RWPE1 (cell line): Measurements from ENCODE around the gene CADM2.

Experiments used
- CTCF ChIA-PET: fragments of 350-600 bp; sonication (Branson Sonifier 250); formaldehyde crosslinking; extraction: SDS; loops from one replicate; lab custom pipeline; 2021; lab: Yijun Ruan, JAX
- POLR2A ChIA-PET: fragments of 400-600 bp; formaldehyde crosslinking; extraction: SDS; loops from one replicate; lab custom pipeline; 2020; ENCODE audit warnings: antibody characterized with exemption; ENCODE audit not compliant: low non-redundant PET; lab: Yijun Ruan, JAX
- DNase-seq: peaks from one replicate; pipeline ENCODE4 v3.0.0; 2012; ENCODE audit warnings: low spot score
- H3K27ac ChIP-seq: fragments of 450-650 bp; 2 replicates; pipeline ENCODE4 v1.5.1; 2017
- TF ChIP-seq, protein P1 (sequence below): fragments of 450-650 bp; conservative IDR thresholded peaks from 2 replicates; pipeline ENCODE4 v1.5.1; 2017; ENCODE audit warnings: low read depth, mild to moderate bottlenecking

CADM2 gene

DNA sequence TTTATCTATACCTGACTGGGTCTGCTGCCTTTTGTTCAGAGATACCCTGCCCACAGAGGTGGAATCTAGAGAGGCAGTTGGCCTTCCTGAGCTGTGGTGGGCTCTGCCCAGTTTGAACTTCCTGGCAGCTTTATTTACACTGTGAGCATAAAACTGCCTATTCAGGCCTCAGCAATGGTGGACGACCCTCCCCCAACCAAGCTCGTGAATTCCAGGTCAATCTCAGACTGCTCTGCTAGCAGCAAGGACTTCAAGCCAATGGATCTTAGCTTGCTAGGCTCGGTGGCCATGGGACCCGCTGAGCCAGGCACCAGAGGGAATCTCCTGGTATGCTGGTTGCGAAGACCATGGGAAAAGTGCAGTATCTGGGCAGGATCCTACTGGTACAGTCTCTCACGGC lies 270.2 kb downstream of the CADM2 start:
- no peak for DNase-seq
- CTCF ChIA-PET = no interaction called here
- TF ChIP-seq, protein P1, sequence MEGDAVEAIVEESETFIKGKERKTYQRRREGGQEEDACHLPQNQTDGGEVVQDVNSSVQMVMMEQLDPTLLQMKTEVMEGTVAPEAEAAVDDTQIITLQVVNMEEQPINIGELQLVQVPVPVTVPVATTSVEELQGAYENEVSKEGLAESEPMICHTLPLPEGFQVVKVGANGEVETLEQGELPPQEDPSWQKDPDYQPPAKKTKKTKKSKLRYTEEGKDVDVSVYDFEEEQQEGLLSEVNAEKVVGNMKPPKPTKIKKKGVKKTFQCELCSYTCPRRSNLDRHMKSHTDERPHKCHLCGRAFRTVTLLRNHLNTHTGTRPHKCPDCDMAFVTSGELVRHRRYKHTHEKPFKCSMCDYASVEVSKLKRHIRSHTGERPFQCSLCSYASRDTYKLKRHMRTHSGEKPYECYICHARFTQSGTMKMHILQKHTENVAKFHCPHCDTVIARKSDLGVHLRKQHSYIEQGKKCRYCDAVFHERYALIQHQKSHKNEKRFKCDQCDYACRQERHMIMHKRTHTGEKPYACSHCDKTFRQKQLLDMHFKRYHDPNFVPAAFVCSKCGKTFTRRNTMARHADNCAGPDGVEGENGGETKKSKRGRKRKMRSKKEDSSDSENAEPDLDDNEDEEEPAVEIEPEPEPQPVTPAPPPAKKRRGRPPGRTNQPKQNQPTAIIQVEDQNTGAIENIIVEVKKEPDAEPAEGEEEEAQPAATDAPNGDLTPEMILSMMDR = no peak
- H3K27ac ChIP-seq = no peak overlapping the region
- POLR2A ChIA-PET = no interaction called here

- no peak for DNase-seq
- TF ChIP-seq, protein P1 = no peak
- ChIA-PET POLR2A (no interaction called here), CTCF (no interaction called here)
- H3K27ac ChIP-seq = no peak overlapping the region
Measured at GRCh38 chr3:85244091-85244490, 285.3 kb downstream of the CADM2 start.

DNA sequence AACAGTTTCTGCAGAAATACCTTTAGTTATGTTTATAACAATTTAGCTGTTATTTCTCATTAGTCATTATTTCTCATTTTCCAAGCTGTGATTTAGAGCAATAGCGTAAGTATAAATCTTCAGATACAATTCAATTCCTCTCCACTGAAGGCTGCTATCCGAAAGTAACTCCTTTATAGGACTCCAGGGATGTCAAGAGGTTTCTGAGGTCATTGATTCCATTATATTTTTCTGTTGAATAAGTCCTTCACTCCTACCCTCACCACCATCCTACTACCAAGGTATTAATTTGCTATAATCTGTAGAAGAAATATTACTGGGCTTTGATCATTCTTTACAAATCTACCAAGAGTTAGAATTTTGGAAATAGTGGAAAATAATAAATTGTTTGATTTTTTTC lies 285.7 kb downstream of the CADM2 start:
- H3K27ac ChIP-seq = no peak overlapping the region
- POLR2A ChIA-PET = no interaction called here
- CTCF ChIA-PET = no interaction called here
- DNase-seq = no peak
- TF ChIP-seq, protein P1 = no peak

- TF ChIP-seq, protein P1 = no peak
- no peak overlapping the region for H3K27ac ChIP-seq
- CTCF ChIA-PET = no interaction called here
- DNase-seq = no peak
- POLR2A ChIA-PET = no interaction called here
Measured at GRCh38 chr3:85251766-85252165, 293.0 kb downstream of the CADM2 start.

GRCh38 chr3:85252686-85253085 lies 293.9 kb downstream of the CADM2 start:
- ChIA-PET CTCF (no interaction called here), POLR2A (no interaction called here)
- TF ChIP-seq, protein P1 = no peak
- H3K27ac ChIP-seq = no peak overlapping the region
- no peak for DNase-seq

- no peak for DNase-seq
- ChIA-PET CTCF (no interaction called here), POLR2A (no interaction called here)
- TF ChIP-seq, protein P1 = no peak
- no peak overlapping the region for H3K27ac ChIP-seq
Measured at GRCh38 chr3:85254738-85255137, 295.9 kb downstream of the CADM2 start.

DNA sequence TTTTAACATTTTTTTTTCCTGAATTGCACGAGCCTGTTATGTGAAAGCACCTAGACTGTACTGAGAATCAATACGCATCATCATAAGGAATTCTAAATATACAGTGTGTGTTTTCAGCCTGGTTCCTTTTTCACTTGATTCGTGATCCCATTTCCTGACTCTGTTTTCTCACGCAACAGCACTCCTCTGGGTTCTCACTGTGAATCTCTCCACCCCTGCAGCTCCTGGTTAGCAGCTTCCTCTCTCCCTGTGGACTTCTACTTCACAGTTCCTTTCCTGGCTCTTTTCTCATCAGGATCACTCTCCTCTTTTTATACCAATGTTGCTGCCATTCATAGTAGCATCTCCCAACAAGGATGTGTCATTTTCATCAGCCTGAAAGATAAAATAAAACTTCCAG lies 297.2 kb downstream of the CADM2 start:
- no peak for DNase-seq
- ChIA-PET CTCF (no interaction called here), POLR2A (no interaction called here)
- no peak overlapping the region for H3K27ac ChIP-seq
- TF ChIP-seq, protein P1 = no peak
